IMR-90 (cell line): ENCODE measurements around the gene AP1S2. TPM values are rescaled to one million over a fixed set of nuclear protein-coding genes. Genes with fewer than 3 reads are reported as not detected.

Source experiments
- ATAC-seq: fragments of 200-7000 bp; cut with Tn5 transposase; 2 replicates; pipeline ENCODE4 v1.9.1; 2020; ENCODE audit warnings: low read depth, mild to moderate bottlenecking, moderate library complexity
- BruUV-seq: library from RNA; stranded (reverse); fragments of 400-500 nt; replicated peaks from 2 replicates; lab custom pipeline; 2021; lab: Mats Ljungman, UMichigan
- CTCF ChIA-PET: fragments of 300-600 bp; formaldehyde crosslinking; extraction: SDS; loops from one replicate; lab custom pipeline; 2021; ENCODE audit warnings: antibody characterized with exemption; lab: Yijun Ruan, JAX
- POLR2A ChIA-PET: fragments of 300-600 bp; sonication (Branson Sonifier 250); formaldehyde crosslinking; loops from one replicate; lab custom pipeline; 2022; ENCODE audit warnings: antibody characterized with exemption; ENCODE audit not compliant: unreplicated experiment; lab: Charles Lee
- DNase-seq: peaks from one replicate; pipeline ENCODE4 v3.0.0; 2013
- H2AFZ ChIP-seq: replicated peaks from 2 replicates; pipeline ENCODE3; 2013; ENCODE audit warnings: low read length, mild to moderate bottlenecking; ENCODE audit not compliant: poor library complexity
- H2AK5ac ChIP-seq: 2 replicates; pipeline ENCODE4 v1.6.1; 2013; ENCODE audit warnings: low read depth, low read length, inconsistent platforms
- H2AK9ac ChIP-seq: replicated peaks from 2 replicates; pipeline ENCODE3; 2013; ENCODE audit warnings: mild to moderate bottlenecking, low read depth, low read length, moderate library complexity; ENCODE audit not compliant: poor library complexity
- H2BK120ac ChIP-seq: 2 replicates; pipeline ENCODE4 v1.6.1; 2013; ENCODE audit warnings: low read depth, low read length, inconsistent platforms
- H2BK15ac ChIP-seq: 3 replicates; pipeline ENCODE4 v1.6.1; 2013; ENCODE audit warnings: low read depth, low read length, inconsistent platforms
- H2BK20ac ChIP-seq: 2 replicates; pipeline ENCODE4 v1.6.1; 2013; ENCODE audit warnings: low read depth, mild to moderate bottlenecking, inconsistent platforms, low read length, moderate library complexity
- H2BK5ac ChIP-seq: 2 replicates; pipeline ENCODE4 v1.6.1; 2013; ENCODE audit warnings: mild to moderate bottlenecking, low read depth, low read length, inconsistent platforms; ENCODE audit not compliant: poor library complexity, severe bottlenecking
- H3K14ac ChIP-seq: replicated peaks from 2 replicates; pipeline ENCODE4 v1.6.1; 2013; ENCODE audit warnings: low read depth, low read length, inconsistent platforms
- H3K18ac ChIP-seq: 2 replicates; pipeline ENCODE4 v1.6.1; 2013; ENCODE audit warnings: low read depth, low read length, control low read depth
- H3K23ac ChIP-seq: 2 replicates; pipeline ENCODE4 v1.6.1; 2013; ENCODE audit warnings: low read depth, low read length, inconsistent platforms
- H3K27ac ChIP-seq: 2 replicates; pipeline ENCODE4 v1.5.1; 2013; ENCODE audit warnings: mild to moderate bottlenecking, control low read depth, low read length; ENCODE audit not compliant: insufficient read depth
- H3K27me3 ChIP-seq: 2 replicates; pipeline ENCODE4 v1.6.1; 2013; ENCODE audit warnings: low read length; ENCODE audit not compliant: control insufficient read depth, insufficient read depth
- H3K36me3 ChIP-seq: 2 replicates; pipeline ENCODE4 v1.6.1; 2013; ENCODE audit warnings: low read length, mixed read lengths; ENCODE audit not compliant: control insufficient read depth, insufficient read depth
- H3K4ac ChIP-seq: 2 replicates; pipeline ENCODE4 v1.6.1; 2013; ENCODE audit warnings: low read depth, low read length, inconsistent platforms
- H3K4me1 ChIP-seq: 2 replicates; pipeline ENCODE4 v1.6.1; 2013; ENCODE audit warnings: low read length, mixed read lengths; ENCODE audit not compliant: control insufficient read depth, insufficient read depth
- H3K4me2 ChIP-seq: 2 replicates; pipeline ENCODE4 v1.6.1; 2013; ENCODE audit warnings: low read depth, mild to moderate bottlenecking, control low read depth, low read length, moderate library complexity
- H3K4me3 ChIP-seq: 2 replicates; pipeline ENCODE4 v1.5.1; 2013; ENCODE audit warnings: low read depth, mild to moderate bottlenecking, control low read depth, low read length, moderate library complexity; ENCODE audit not compliant: insufficient read depth
- H3K56ac ChIP-seq: 2 replicates; pipeline ENCODE4 v1.6.1; 2013; ENCODE audit warnings: low read length, inconsistent platforms; ENCODE audit not compliant: insufficient read depth; ENCODE audit errors: extremely low read depth
- H3K79me1 ChIP-seq, 2 experiments: 2 replicates each; pipeline ENCODE4 v1.6.1; 2013; ENCODE audit warnings: low read length in 2 of 2, inconsistent platforms in 1 of 2, low read depth in 1 of 2
- H3K9ac ChIP-seq: 2 replicates; pipeline ENCODE4 v1.6.1; 2013; ENCODE audit warnings: low read depth, low read length, control low read depth
- H3K9me1 ChIP-seq: 2 replicates; pipeline ENCODE4 v1.6.1; 2013; ENCODE audit warnings: low read length, inconsistent platforms; ENCODE audit not compliant: insufficient read depth
- H3K9me3 ChIP-seq: 2 replicates; pipeline ENCODE4 v1.6.1; 2013; ENCODE audit warnings: low read length; ENCODE audit not compliant: control insufficient read depth, insufficient read depth
- H4K20me1 ChIP-seq: 2 replicates; pipeline ENCODE4 v1.6.1; 2013; ENCODE audit warnings: low read length, inconsistent platforms; ENCODE audit not compliant: insufficient read depth
- H4K5ac ChIP-seq: 2 replicates; pipeline ENCODE4 v1.6.1; 2013; ENCODE audit warnings: mild to moderate bottlenecking, low read depth, low read length, control low read depth
- H4K8ac ChIP-seq, 2 experiments: 2 replicates each; pipeline ENCODE4 v1.6.1; 2013; ENCODE audit warnings: low read depth in 2 of 2, low read length in 2 of 2, control low read depth in 1 of 2, inconsistent platforms in 1 of 2
- H4K91ac ChIP-seq: 2 replicates; pipeline ENCODE4 v1.6.1; 2013; ENCODE audit warnings: low read depth, low read length, inconsistent platforms; ENCODE audit not compliant: insufficient read depth
- BHLHE40 ChIP-seq: fragments of 150-350 bp; IDR thresholded peaks from 2 replicates; pipeline ENCODE4 v1.6.1; 2016; ENCODE audit warnings: mild to moderate bottlenecking, low read depth, low read length
- CHD1 ChIP-seq: IDR thresholded peaks from 2 replicates; pipeline ENCODE4 v1.6.1; 2012; ENCODE audit warnings: low read depth, low read length, improper control_type of control experiment
- FOS ChIP-seq: fragments of 150-350 bp; IDR thresholded peaks from 2 replicates; pipeline ENCODE4 v1.6.1; 2016; ENCODE audit warnings: low read depth, low read length
- MXI1 ChIP-seq: IDR thresholded peaks from 2 replicates; pipeline ENCODE4 v1.6.1; 2012; ENCODE audit warnings: low read depth, mild to moderate bottlenecking, low read length, moderate library complexity, borderline replicate concordance
- POLR2A ChIP-seq: IDR thresholded peaks from 2 replicates; pipeline ENCODE4 v1.6.1; 2012; ENCODE audit warnings: mild to moderate bottlenecking, low read depth, low read length
- RAD21 ChIP-seq: IDR thresholded peaks from 2 replicates; pipeline ENCODE4 v1.6.1; 2012; ENCODE audit warnings: low read length, improper control_type of control experiment
- RCOR1 ChIP-seq: IDR thresholded peaks from 2 replicates; pipeline ENCODE4 v1.6.1; 2012; ENCODE audit warnings: mild to moderate bottlenecking, low read length, improper control_type of control experiment; ENCODE audit not compliant: insufficient replicate concordance
- RFX5 ChIP-seq: IDR thresholded peaks from 2 replicates; pipeline ENCODE4 v1.8.0; 2012; ENCODE audit warnings: low read depth, mild to moderate bottlenecking, low read length, moderate library complexity
- SMC3 ChIP-seq: fragments of 150-350 bp; IDR thresholded peaks from 2 replicates; pipeline ENCODE4 v1.6.1; 2016; ENCODE audit warnings: low read depth, mild to moderate bottlenecking, antibody characterized with exemption, low read length, moderate library complexity
- WGBS, 2 experiments: methylation state at CpG; one replicate each; pipeline versions ENCODE4 v1.1.5 to v1.1.7; 2013; ENCODE audit warnings: missing lambda C conversion rate in 2 of 2; ENCODE audit not compliant: insufficient read length in 1 of 2; ENCODE audit errors: extremely low coverage in 2 of 2; 5-methylcytosine and 5-hydroxymethylcytosine counted together
- dilution Hi-C: fragments of 300-500 bp; cut with HindIII; formaldehyde crosslinking; loops from one replicate; pipeline ENCODE4 v1.14.3; 2018; ENCODE audit warnings: low sequenced_read_pairs; ENCODE audit not compliant: unreplicated experiment
- in situ Hi-C: fragments of 300-500 bp; cut with MboI; formaldehyde crosslinking; loops from 3 replicates; pipeline ENCODE4 v1.14.3; 2019; ENCODE audit warnings: low sequenced_read_pairs, inconsistent platforms, mixed read lengths
- intact Hi-C: fragments of 100-400 bp; cut with micrococcal nuclease; formaldehyde crosslinking; loops from 2 replicates; pipeline ENCODE4 v1.10.0; 2022
- polyA plus RNA-seq, 3 experiments: library from polyadenylated mRNA; depleted of rRNA; stranded (reverse); fragments of >200 nt; gene quantifications; 2 replicates each; pipeline ENCODE4 v1.2.3, GENCODE V29; 2012; ENCODE audit warnings: low replicate concordance in 1 of 3
- total RNA-seq: library from RNA; depleted of rRNA; stranded (reverse); fragments of >200 nt; gene quantifications from 2 replicates; pipeline ENCODE4 v1.2.3, GENCODE V29; 2012
- TF ChIP-seq, protein P1 (sequence below): fragments of 150-350 bp; IDR thresholded peaks from 2 replicates; pipeline ENCODE4 v1.6.1; 2016; ENCODE audit warnings: low read depth, mild to moderate bottlenecking, low read length, moderate library complexity, borderline replicate concordance
- TF ChIP-seq, protein P2 (sequence below): conservative IDR thresholded peaks from 2 replicates; pipeline ENCODE4 v1.5.1; 2012; ENCODE audit warnings: mild to moderate bottlenecking, low read depth, low read length, improper control_type of control experiment

The AP1S2 gene
- total and polyA plus RNA-seq, 2 of the 4 experiments (the other 2 are of a cell fraction) = 28.3 to 46.5 TPM

DNA sequence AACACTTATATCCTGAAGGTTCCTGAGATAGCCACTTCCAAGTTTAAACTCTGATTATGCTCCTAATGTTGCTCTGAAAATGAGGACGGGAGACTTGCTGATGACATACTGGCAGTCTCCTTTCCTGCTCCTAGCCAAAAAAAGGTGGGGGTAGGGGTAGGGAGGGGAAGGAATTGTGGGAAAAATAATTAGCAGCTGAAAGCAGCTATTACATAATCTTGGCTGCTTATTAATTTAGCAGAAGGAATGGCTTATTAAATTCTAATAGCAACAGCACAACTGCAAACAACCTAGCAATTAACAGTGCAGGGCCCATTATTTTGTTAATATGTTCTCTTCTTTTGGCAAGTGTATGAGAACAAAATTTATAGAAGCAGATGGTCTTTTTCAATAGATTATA lies 2.0 kb upstream of the AP1S2 start:
- WGBS, 2 experiments = no CpG with 5 or more reads among the region's 1 CpG
- no peak overlapping the region for H2BK120ac ChIP-seq
- no peaks in the 10 kb centered on the region for H3K9me1 ChIP-seq
- in situ Hi-C loops = no loop called here
- H2BK15ac ChIP-seq = no peak overlapping the region
- dilution Hi-C loops = no loop called here
- H3K14ac ChIP-seq = no peak overlapping the region
- no peak overlapping the region for H2AK9ac ChIP-seq
- H3K27me3 ChIP-seq = peaks cover 6% of the 10 kb centered on the region; the same call in 1 of the 2 replicates
- H3K4me2 ChIP-seq = no peak overlapping the region
- no peak overlapping the region for H4K8ac ChIP-seq
- ChIA-PET CTCF (no interaction called here), POLR2A (no interaction called here)
- H3K56ac ChIP-seq = no peak overlapping the region
- H3K9ac ChIP-seq = no peak overlapping the region
- no peaks in the 10 kb centered on the region for H3K36me3 ChIP-seq
- no peak overlapping the region for H2BK5ac ChIP-seq
- H3K23ac ChIP-seq = no peak overlapping the region
- BruUV-seq = no TSS peak
- H3K4ac ChIP-seq = no peak overlapping the region
- H3K27ac ChIP-seq = no peak overlapping the region
- no peak overlapping the region for H2AFZ ChIP-seq
- no peak overlapping the region for H4K91ac ChIP-seq
- H3K4me1 ChIP-seq = no peaks in the 10 kb centered on the region
- intact Hi-C loops = loop anchor here (10.0 kb wide), 1 partner anchor 182 kb away; no protein-coding TSS in a partner anchor
- H3K4me3 ChIP-seq = no peak overlapping the region
- H2AK5ac ChIP-seq = no peak overlapping the region
- no peak overlapping the region for H2BK20ac ChIP-seq
- no peaks in the 10 kb centered on the region for H4K20me1 ChIP-seq
- H4K5ac ChIP-seq = no peak overlapping the region
- no peaks in the 10 kb centered on the region for H3K9me3 ChIP-seq
- DNase-seq (no peak), ATAC-seq (no peak)
- no peak for TF ChIP-seq RAD21
- TF ChIP-seq RCOR1 = no peak
- no peak for TF ChIP-seq SMC3
- TF ChIP-seq CHD1 = no peak
- TF ChIP-seq, protein P1, sequence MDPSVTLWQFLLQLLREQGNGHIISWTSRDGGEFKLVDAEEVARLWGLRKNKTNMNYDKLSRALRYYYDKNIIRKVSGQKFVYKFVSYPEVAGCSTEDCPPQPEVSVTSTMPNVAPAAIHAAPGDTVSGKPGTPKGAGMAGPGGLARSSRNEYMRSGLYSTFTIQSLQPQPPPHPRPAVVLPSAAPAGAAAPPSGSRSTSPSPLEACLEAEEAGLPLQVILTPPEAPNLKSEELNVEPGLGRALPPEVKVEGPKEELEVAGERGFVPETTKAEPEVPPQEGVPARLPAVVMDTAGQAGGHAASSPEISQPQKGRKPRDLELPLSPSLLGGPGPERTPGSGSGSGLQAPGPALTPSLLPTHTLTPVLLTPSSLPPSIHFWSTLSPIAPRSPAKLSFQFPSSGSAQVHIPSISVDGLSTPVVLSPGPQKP = no peak
- no peak for TF ChIP-seq RFX5
- no peak for TF ChIP-seq MXI1
- TF ChIP-seq BHLHE40 = no peak
- TF ChIP-seq FOS = no peak
- TF ChIP-seq, protein P2, sequence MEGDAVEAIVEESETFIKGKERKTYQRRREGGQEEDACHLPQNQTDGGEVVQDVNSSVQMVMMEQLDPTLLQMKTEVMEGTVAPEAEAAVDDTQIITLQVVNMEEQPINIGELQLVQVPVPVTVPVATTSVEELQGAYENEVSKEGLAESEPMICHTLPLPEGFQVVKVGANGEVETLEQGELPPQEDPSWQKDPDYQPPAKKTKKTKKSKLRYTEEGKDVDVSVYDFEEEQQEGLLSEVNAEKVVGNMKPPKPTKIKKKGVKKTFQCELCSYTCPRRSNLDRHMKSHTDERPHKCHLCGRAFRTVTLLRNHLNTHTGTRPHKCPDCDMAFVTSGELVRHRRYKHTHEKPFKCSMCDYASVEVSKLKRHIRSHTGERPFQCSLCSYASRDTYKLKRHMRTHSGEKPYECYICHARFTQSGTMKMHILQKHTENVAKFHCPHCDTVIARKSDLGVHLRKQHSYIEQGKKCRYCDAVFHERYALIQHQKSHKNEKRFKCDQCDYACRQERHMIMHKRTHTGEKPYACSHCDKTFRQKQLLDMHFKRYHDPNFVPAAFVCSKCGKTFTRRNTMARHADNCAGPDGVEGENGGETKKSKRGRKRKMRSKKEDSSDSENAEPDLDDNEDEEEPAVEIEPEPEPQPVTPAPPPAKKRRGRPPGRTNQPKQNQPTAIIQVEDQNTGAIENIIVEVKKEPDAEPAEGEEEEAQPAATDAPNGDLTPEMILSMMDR = no peak
- TF ChIP-seq POLR2A = no peak
- no peak overlapping the region for H3K18ac ChIP-seq
- peaks cover 0 to 6% of the 10 kb centered on the region in 2 experiments; a peak in 1 of 4 replicates for H3K79me1 ChIP-seq
